CD4-positive, alpha-beta T cell (primary cell): ENCODE data around the gene GPR155. TPM values are rescaled to one million over a fixed set of nuclear protein-coding genes. Genes with fewer than 3 reads are reported as not detected.

Source experiments
- ATAC-seq: fragments of 200-7000 bp; cut with Tn5 transposase; one replicate; pipeline ENCODE4 v1.10.0; 2022; ENCODE audit warnings: mild to moderate bottlenecking; ENCODE audit not compliant: poor library complexity
- CTCF ChIA-PET: fragments of 350-600 bp; sonication (Branson Sonifier 250); formaldehyde crosslinking; loops from one replicate; lab custom pipeline; 2021; ENCODE audit warnings: antibody characterized with exemption, inconsistent platforms; lab: Charles Lee
- POLR2A ChIA-PET: fragments of 350-600 bp; sonication (Branson Sonifier 250); formaldehyde crosslinking; loops from one replicate; lab custom pipeline; 2021; ENCODE audit warnings: antibody characterized with exemption, inconsistent platforms; lab: Charles Lee
- DNase-seq, 14 experiments: peaks; one replicate each; pipeline ENCODE4 v3.0.0-alpha.2; 2013 to 2020; ENCODE audit warnings: mixed read lengths in 2 of 14
- H3K27ac ChIP-seq, 2 donors: one replicate each; pipeline versions ENCODE4 v1.5.1 to v1.7.0; 2013; ENCODE audit warnings: low read length in 2 of 2, low read depth in 1 of 2, mild to moderate bottlenecking in 1 of 2
- H3K27me3 ChIP-seq, 2 experiments: 1 replicate in 1 of 2; 2 replicates in 1 of 2; pipeline versions ENCODE4 v1.6.1 to v1.7.0; 2013; ENCODE audit warnings: low read length in 2 of 2, control low read depth in 1 of 2, mild to moderate bottlenecking in 1 of 2, moderate library complexity in 1 of 2; ENCODE audit not compliant: insufficient read depth in 2 of 2, control insufficient read depth in 1 of 2
- H3K36me3 ChIP-seq: one replicate; pipeline ENCODE4 v1.6.1; 2013; ENCODE audit warnings: low read length, control low read depth; ENCODE audit not compliant: insufficient read depth
- H3K4me1 ChIP-seq: one replicate; pipeline ENCODE4 v1.6.1; 2013; ENCODE audit warnings: low read length, control low read depth; ENCODE audit not compliant: insufficient read depth
- H3K4me3 ChIP-seq: one replicate; pipeline ENCODE4 v1.5.1; 2013; ENCODE audit warnings: mild to moderate bottlenecking, low read length, moderate library complexity
- H3K9me3 ChIP-seq, 2 experiments: 1 replicate in 1 of 2; 2 replicates in 1 of 2; pipeline versions ENCODE4 v1.6.1 to v1.7.0; 2013; ENCODE audit warnings: low read length in 2 of 2, mild to moderate bottlenecking in 2 of 2, control low read depth in 1 of 2, moderate library complexity in 1 of 2; ENCODE audit not compliant: control insufficient read depth in 1 of 2, insufficient read depth in 1 of 2
- H3K27ac Mint-ChIP-seq: one replicate; pipeline ENCODE4 v1.8.0; 2020; ENCODE audit warnings: mixed read lengths
- H3K27me3 Mint-ChIP-seq: one replicate; pipeline ENCODE4 v1.8.0; 2021; ENCODE audit warnings: mixed read lengths
- H3K36me3 Mint-ChIP-seq: one replicate; pipeline ENCODE4 v1.8.0; 2021; ENCODE audit warnings: low read depth, mixed read lengths
- H3K4me1 Mint-ChIP-seq: one replicate; pipeline ENCODE4 v1.8.0; 2021; ENCODE audit warnings: low read depth, mixed read lengths
- H3K4me3 Mint-ChIP-seq: one replicate; pipeline ENCODE4 v1.8.0; 2020; ENCODE audit warnings: mild to moderate bottlenecking, mixed read lengths
- H3K9me3 Mint-ChIP-seq: one replicate; pipeline ENCODE4 v1.8.0; 2020; ENCODE audit warnings: mixed read lengths
- CTCF ChIP-seq: fragments of 200-600 bp; IDR thresholded peaks from one replicate; pipeline ENCODE4 v1.8.0; 2022; ENCODE audit warnings: antibody characterized with exemption, mild to moderate bottlenecking
- intact Hi-C, 2 experiments: fragments of 100-400 bp; cut with DNase I in 1 of 2; cut with micrococcal nuclease in 1 of 2; formaldehyde crosslinking; loops; one replicate each; pipeline versions ENCODE4 v1.15.1 to v1.9.0; 2023 to 2025; cut with DNase I, micrococcal nuclease
- total RNA-seq, 174 experiments: library from RNA in 2 of 174; stranded (reverse) in 2 of 174; gene quantifications; one replicate each; pipeline ENCODE4 v1.2.3 and lab custom pipeline; 2021 to 2026

Gene GPR155
- total RNA-seq, 2 experiments from 2014 or later, result 8.3 to 9.0 TPM

GRCh38 chr2:174385201-174385600, 101.6 kb downstream of the GPR155 start:
- H3K27me3 ChIP-seq, result no peaks in the 10 kb centered on the region
- H3K9me3 ChIP-seq, result no peaks in the 10 kb centered on the region
- H3K4me1 ChIP-seq, result peaks cover 3% of the 10 kb centered on the region
- DNase-seq (no peak), ATAC-seq (no peak)
- no peak overlapping the region for H3K4me3 ChIP-seq
- H3K4me3 Mint-ChIP-seq, result no peak overlapping the region
- ChIA-PET CTCF (no interaction called here), POLR2A (no interaction called here)
- no peak overlapping the region for H3K27ac Mint-ChIP-seq
- H3K36me3 Mint-ChIP-seq, result peaks cover 89% of the 10 kb centered on the region
- no peaks in the 10 kb centered on the region for H3K9me3 Mint-ChIP-seq
- peaks cover 66% of the 10 kb centered on the region for H3K36me3 ChIP-seq
- TF ChIP-seq CTCF, result no peak
- intact Hi-C loops, result no loop called here
- H3K27me3 Mint-ChIP-seq, result no peaks in the 10 kb centered on the region
- peaks cover 32% of the 10 kb centered on the region for H3K4me1 Mint-ChIP-seq
- H3K27ac ChIP-seq, result no peak overlapping the region

- CTCF ChIA-PET, result no interaction called here
- Histone ChIP-seq H3K4me1 (no peaks in the 10 kb centered on the region), H3K9me3 (no peaks in the 10 kb centered on the region), H3K36me3 (peaks cover 68% of the 10 kb centered on the region), H3K27ac (no peak overlapping the region), H3K27me3 (no peaks in the 10 kb centered on the region), H3K4me3 (no peak overlapping the region)
- Mint-ChIP-seq H3K27me3 (no peaks in the 10 kb centered on the region), H3K9me3 (no peaks in the 10 kb centered on the region), H3K4me3 (no peak overlapping the region), H3K27ac (no peak overlapping the region), H3K36me3 (peaks cover 88% of the 10 kb centered on the region), H3K4me1 (peaks cover 19% of the 10 kb centered on the region)
- DNase-seq (no peak), ATAC-seq (no peak)
- TF ChIP-seq CTCF, result no peak
- POLR2A ChIA-PET, result no interaction called here
- intact Hi-C loops, result no loop called here
Measured at GRCh38 chr2:174383796-174384195, 103.0 kb downstream of the GPR155 start.

Other genes starting within 250 kb of the GPR155 start
- gene OLA1, start 238.5 kb downstream of the GPR155 start, total RNA-seq, result 10 to 100 TPM; 38.1 to 40.5 TPM
- not detected for gene SP9, start 152.1 kb downstream of the GPR155 start, total RNA-seq
- 1 to 10 TPM; 7.6 to 7.9 TPM for gene SCRN3, start 91.3 kb downstream of the GPR155 start, total RNA-seq
- 100 to 1,000 TPM; 237 to 264 TPM for gene WIPF1, start 110.8 kb upstream of the GPR155 start, total RNA-seq